HepG2 (cell line): ENCODE results near the gene SECTM1.
"Not testable (repeated sequence)": the region's sequence is repeated elsewhere in the genome, so short reads cannot be mapped to it uniquely, and the experiment has no call there.

ENCODE experiments used
- ARHGAP35 ChIP-seq: sonication (generic); formaldehyde crosslinking; IDR thresholded peaks from 2 replicates; pipeline ENCODE4 v1.9.0; 2022; ENCODE audit warnings: mild to moderate bottlenecking, inconsistent platforms, moderate library complexity, missing genetic modification reagents, borderline replicate concordance
- BRCA1 ChIP-seq: sonication (generic); formaldehyde crosslinking; IDR thresholded peaks from 2 replicates; pipeline ENCODE4 v1.4.0; 2020; ENCODE audit warnings: missing genetic modification reagents
- MED13 ChIP-seq: sonication (generic); formaldehyde crosslinking; IDR thresholded peaks from 2 replicates; pipeline ENCODE4 v1.5.0; 2020; ENCODE audit warnings: missing genetic modification reagents
- MXD3 ChIP-seq: IDR thresholded peaks from 2 replicates; pipeline ENCODE4 v1.6.1; 2016; ENCODE audit warnings: mild to moderate bottlenecking, missing biosample characterization, missing genetic modification reagents
- TARDBP ChIP-seq: sonication (generic); formaldehyde crosslinking; IDR thresholded peaks from 2 replicates; pipeline ENCODE4 v1.8.0; 2022; ENCODE audit warnings: mild to moderate bottlenecking, missing genetic modification reagents
- TCF7L2 ChIP-seq: IDR thresholded peaks from 2 replicates; pipeline ENCODE4 v1.6.1; 2011; ENCODE audit warnings: mild to moderate bottlenecking, low read depth, low read length, moderate library complexity
- ZNF224 ChIP-seq: sonication (generic); formaldehyde crosslinking; IDR thresholded peaks from 2 replicates; pipeline ENCODE4 v1.5.0; 2020; ENCODE audit warnings: mild to moderate bottlenecking, missing genetic modification reagents
- ZNF570 ChIP-seq: sonication (generic); formaldehyde crosslinking; IDR thresholded peaks from 2 replicates; pipeline ENCODE4 v1.4.0; 2020; ENCODE audit warnings: mild to moderate bottlenecking, missing genetic modification reagents, borderline replicate concordance
- ZNF639 ChIP-seq: conservative IDR thresholded peaks from 2 replicates; pipeline ENCODE4 v1.6.1; 2018; ENCODE audit warnings: missing genetic modification reagents
- ZNF768 ChIP-seq: sonication (generic); formaldehyde crosslinking; IDR thresholded peaks from 2 replicates; pipeline ENCODE4 v1.4.0; 2020; ENCODE audit warnings: missing genetic modification reagents
- TF ChIP-seq, protein P1 (sequence below): sonication (generic); formaldehyde crosslinking; IDR thresholded peaks from 2 replicates; pipeline ENCODE4 v1.5.0; 2020; ENCODE audit warnings: mild to moderate bottlenecking, missing genetic modification reagents, moderate library complexity

- TF ChIP-seq ZNF570 (CRISPR knock-in tag); TARDBP (CRISPR knock-in tag); ZNF639 (CRISPR knock-in tag); BRCA1 (CRISPR knock-in tag); MXD3; MED13 (CRISPR knock-in tag); TCF7L2; ZNF224 (CRISPR knock-in tag); ARHGAP35; ZNF768 (CRISPR knock-in tag): not testable (repeated sequence)
- TF ChIP-seq, protein P1, sequence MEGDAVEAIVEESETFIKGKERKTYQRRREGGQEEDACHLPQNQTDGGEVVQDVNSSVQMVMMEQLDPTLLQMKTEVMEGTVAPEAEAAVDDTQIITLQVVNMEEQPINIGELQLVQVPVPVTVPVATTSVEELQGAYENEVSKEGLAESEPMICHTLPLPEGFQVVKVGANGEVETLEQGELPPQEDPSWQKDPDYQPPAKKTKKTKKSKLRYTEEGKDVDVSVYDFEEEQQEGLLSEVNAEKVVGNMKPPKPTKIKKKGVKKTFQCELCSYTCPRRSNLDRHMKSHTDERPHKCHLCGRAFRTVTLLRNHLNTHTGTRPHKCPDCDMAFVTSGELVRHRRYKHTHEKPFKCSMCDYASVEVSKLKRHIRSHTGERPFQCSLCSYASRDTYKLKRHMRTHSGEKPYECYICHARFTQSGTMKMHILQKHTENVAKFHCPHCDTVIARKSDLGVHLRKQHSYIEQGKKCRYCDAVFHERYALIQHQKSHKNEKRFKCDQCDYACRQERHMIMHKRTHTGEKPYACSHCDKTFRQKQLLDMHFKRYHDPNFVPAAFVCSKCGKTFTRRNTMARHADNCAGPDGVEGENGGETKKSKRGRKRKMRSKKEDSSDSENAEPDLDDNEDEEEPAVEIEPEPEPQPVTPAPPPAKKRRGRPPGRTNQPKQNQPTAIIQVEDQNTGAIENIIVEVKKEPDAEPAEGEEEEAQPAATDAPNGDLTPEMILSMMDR = not testable (repeated sequence)
Measured at GRCh38 chr17:82347994-82348393, 14.4 kb upstream of the SECTM1 start.
